Epithelial cell of esophagus (primary cell): Measurements from ENCODE around the gene NLGN4X.

ENCODE experiments used
- DNase-seq: peaks from one replicate; pipeline ENCODE4 v3.0.0; 2010; ENCODE audit warnings: low read depth
- H3K4me3 ChIP-seq: 2 replicates; pipeline ENCODE4 v1.5.1; 2011; ENCODE audit warnings: mild to moderate bottlenecking, low read length, control low read depth
- TF ChIP-seq, protein P1 (sequence below): IDR thresholded peaks from 2 replicates; pipeline ENCODE4 v1.5.1; 2011; ENCODE audit warnings: low read depth, mild to moderate bottlenecking, low read length, control low read depth, inconsistent platforms; ENCODE audit not compliant: insufficient read depth; ENCODE audit errors: missing control alignments

The NLGN4X gene

DNA sequence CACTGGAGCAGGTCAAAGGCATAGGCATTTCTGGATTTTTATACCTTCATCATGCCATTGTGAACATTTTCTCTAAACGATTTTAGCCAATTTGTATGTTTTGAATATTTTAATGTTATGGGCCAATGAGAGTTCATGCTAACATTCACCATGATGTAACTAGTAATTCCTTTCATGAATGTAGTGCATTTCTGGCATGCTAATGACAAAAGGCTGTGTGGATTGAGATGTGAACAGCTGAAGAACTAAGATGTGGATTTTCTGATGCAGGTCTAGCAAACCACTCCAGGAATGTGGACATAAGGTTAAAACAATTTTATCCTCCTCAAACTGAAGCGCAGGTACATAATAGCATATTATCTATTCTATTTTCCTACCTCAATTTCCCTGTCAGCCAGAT lies 269.4 kb downstream of the NLGN4X start:
- no peak for DNase-seq
- TF ChIP-seq, protein P1, sequence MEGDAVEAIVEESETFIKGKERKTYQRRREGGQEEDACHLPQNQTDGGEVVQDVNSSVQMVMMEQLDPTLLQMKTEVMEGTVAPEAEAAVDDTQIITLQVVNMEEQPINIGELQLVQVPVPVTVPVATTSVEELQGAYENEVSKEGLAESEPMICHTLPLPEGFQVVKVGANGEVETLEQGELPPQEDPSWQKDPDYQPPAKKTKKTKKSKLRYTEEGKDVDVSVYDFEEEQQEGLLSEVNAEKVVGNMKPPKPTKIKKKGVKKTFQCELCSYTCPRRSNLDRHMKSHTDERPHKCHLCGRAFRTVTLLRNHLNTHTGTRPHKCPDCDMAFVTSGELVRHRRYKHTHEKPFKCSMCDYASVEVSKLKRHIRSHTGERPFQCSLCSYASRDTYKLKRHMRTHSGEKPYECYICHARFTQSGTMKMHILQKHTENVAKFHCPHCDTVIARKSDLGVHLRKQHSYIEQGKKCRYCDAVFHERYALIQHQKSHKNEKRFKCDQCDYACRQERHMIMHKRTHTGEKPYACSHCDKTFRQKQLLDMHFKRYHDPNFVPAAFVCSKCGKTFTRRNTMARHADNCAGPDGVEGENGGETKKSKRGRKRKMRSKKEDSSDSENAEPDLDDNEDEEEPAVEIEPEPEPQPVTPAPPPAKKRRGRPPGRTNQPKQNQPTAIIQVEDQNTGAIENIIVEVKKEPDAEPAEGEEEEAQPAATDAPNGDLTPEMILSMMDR = no peak
- no peak overlapping the region for H3K4me3 ChIP-seq

DNA sequence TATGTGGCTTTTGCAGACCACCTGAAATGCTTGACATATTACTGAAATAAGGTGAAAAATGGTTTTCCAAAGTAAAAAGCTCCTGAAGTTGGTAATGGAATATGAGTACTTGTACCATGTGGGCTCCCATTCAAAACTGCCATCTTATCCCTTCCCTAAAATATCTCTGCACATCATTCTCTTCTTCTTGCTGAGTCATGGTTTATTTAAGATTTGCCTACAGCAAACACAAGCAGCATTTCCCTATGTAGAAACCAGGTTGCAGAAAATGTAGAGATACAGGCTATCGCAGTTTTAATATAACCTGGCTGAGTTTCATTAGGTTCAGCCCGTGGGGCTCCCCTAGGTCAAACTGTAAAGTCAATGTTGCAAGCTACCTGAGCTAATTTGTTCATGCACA lies 270.1 kb downstream of the NLGN4X start:
- TF ChIP-seq, protein P1 = no peak

GRCh38 chrX:5957506-5957905 lies 271.2 kb downstream of the NLGN4X start:
- TF ChIP-seq, protein P1 = no peak
- peak; percentile 50 for DNase-seq
- no peak overlapping the region for H3K4me3 ChIP-seq

More for the DNA sequence above, 270.1 kb downstream of the NLGN4X start:
- DNase-seq = no peak
- H3K4me3 ChIP-seq = no peak overlapping the region

DNA sequence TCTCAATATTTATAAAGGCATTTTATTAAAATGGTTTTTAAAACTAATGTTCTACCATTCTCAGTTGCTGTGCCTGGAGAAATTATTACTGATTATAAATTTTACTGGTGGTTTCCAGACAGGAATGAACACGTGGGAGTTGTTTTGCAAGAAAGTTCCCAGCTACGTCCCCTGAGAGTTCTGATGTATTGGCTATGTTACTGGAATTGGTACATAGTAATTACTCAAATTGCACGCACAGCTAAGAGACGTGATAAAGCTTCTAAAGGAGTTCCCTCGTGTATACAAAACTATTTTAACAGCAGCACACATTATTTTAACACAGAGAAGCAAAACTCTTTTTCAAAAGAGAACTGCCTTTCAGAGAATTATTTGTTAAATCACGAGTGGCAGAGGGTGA lies 292.2 kb downstream of the NLGN4X start:
- no peak overlapping the region for H3K4me3 ChIP-seq
- TF ChIP-seq, protein P1 = no peak
- no peak for DNase-seq

DNA sequence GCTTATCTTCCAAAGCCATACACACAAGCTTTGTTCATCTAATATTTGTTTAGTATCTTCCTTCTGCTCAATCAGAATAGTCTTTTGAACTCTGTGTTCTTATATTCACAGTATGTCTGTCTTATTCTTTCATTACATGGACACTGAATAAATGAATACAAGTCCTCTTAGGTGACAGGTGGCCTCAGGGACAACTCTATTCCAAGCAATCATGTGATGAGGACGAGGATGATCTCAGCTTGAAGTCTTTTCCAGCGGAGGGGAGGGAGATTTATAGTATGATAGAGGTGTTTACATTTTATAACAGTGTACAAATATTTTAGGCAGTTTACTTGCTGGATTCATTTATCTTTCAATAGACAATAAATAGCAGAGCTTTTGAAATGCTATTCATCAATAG lies 300.4 kb downstream of the NLGN4X start:
- TF ChIP-seq, protein P1 = no peak

DNA sequence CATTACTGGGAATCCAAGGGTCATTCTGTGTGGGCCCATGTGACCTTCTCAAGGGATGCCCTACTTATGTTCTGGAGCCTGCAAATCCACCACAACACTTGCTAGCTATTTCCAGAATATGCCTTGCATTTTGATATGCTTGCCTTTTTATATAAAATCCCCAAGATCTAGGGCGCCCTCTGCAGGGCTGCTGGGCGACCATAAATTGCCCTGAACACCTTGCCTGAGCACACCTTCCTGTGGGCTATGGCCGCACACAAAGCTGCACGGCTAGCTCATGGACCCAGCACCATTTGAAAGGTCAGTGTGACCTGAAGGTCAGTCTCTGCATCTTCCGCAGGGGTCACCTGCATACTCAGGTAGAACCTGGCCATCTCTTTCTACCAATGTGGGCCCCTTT lies 311.7 kb downstream of the NLGN4X start:
- H3K4me3 ChIP-seq = no peak overlapping the region
- DNase-seq = no peak
- TF ChIP-seq, protein P1 = no peak

More for the DNA sequence above, 300.4 kb downstream of the NLGN4X start:
- no peak for DNase-seq
- no peak overlapping the region for H3K4me3 ChIP-seq

GRCh38 chrX:5915783-5916182 lies 312.9 kb downstream of the NLGN4X start:
- H3K4me3 ChIP-seq = no peak overlapping the region
- TF ChIP-seq, protein P1 = no peak
- no peak for DNase-seq
